HG03159 (cell line): ENCODE results near the gene PSMC3IP.
"Not testable (repeated sequence)": the region's sequence is repeated elsewhere in the genome, so short reads cannot be mapped to it uniquely, and the experiment has no call there.

ENCODE experiments used
- ATAC-seq: cut with Tn5 transposase; IDR thresholded peaks from one replicate; pipeline ENCODE4 v1.9.1; 2021; ENCODE audit warnings: mild to moderate bottlenecking, moderate library complexity; ENCODE audit not compliant: unreplicated experiment

Gene PSMC3IP

DNA sequence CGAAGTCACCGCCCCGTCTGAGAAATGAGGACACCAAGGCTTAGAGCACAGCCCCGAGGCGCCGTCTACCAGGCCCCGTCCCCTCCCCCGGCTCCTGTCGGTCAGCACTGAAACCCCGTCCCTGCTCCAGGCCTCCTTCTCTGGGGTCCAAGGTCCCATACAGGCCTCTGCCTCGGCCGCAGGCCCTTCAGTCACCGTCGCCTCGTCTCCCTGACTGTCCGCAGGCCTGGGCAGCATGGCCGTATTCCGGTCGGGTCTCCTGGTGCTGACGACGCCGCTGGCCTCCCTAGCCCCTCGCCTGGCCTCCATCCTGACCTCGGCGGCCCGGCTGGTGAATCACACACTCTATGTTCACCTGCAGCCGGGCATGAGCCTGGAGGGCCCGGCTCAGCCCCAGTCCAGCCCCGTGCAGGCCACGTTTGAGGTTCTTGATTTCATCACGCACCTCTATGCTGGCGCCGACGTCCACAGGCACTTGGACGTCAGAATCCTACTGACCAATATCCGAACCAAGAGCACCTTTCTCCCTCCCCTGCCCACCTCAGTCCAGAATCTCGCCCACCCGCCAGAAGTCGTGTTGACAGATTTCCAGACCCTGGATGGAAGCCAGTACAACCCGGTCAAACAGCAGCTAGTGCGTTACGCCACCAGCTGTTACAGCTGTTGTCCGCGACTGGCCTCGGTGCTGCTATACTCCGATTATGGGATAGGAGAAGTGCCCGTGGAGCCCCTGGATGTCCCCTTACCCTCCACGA is 15.0 kb downstream of the PSMC3IP start:
- ATAC-seq = no peak

DNA sequence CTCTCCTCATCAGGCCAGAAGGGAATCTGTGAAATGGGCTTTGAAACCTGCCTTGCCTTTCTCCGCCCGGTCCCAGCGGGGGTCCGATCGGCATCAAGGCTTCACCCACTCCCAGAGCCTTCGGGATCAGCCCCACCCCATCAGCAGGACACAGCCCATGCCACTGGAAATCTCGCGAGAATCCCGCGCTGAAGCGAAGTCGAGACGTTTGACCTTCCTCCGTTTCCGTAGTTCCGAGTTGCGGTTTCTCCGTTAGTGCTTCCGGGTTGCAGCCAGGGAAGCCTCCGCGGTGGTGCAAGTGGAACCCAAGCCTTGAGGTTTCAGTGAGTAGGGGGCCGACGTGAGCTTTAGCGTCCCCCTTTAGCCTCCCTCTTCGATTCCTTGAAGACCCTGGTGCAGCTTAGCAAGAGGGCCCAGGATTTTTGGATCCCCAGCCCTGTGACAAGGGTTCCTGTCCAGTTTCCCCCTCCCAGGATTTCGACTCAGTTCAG is 15.6 kb downstream of the PSMC3IP start, which contains the start of gene COASY:
TSS of gene COASY (plus strand) at position 252 of the 491 bp plus-strand sequence. CDS start 475 bp downstream, outside the sequence.
- ATAC-seq = no peak

DNA sequence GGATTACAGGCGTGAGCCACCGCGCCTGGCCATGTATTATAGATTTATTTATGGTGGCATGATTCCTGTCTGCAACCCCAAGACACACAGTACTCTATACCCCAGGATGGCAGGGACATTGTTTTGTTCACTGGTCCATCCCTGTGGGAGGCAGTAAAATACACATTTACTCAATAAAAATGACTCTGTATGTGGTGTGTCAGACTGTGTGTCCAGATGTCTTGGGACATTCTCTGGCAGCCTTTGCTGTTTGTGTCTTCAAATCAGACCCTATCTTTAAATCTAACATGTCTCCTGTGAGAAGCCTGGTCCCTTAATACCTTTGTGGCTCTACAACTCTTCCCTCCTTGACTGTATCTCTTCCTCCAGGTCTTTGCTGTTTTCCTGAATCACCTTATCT is 17.3 kb downstream of the PSMC3IP start:
- ATAC-seq = no peak

DNA sequence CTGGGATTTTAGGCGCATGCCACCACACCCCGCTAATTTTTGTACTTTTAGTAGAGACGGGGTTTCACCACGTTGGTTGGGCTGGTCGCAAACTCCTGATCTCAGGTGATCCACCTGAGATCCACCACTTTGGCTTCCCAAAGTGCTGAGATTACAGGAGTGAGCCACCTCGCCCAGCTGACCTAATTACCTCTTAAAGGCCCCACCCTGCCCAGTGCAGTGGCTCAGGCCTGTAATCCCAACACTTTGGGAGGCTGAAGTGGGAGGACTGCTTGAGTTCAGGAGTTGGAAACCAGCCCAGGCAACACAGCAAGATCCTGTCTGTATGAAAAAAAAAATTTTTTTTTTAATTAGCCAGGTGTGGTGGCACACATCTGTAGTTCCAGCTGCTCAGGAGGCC is 18.5 kb downstream of the PSMC3IP start:
- no peak for ATAC-seq

DNA sequence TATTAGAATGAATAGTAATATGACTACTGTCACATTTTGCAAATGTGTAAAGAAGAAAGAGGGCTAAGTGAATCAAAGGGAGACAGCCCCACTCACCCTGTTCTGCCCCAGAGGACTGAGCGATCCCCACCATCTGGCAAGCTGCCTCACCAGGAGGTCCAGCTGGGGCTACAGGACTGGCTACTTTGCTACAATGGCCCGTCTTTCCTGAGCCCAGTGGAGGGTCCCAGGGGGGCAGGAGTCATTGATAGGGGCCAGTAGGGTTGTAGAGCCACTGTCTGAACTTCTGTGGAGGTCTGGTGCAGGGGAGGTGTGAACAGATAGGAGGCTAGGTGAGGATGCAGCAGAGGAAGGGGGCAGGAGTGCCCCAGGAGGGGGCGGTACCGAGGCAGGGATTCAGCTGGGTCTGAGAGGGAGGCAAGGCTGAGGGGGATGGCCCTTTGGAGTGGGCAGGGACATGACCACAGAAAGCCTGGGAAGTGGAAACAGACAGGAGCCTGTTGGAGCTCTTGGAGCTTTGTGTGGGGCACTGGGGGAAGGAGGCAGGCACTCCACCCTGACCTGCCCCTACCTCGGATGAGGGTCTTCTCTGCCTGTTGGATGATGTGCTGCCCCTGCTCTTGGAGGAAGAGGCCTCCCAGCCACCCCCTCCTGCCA is 21.4 kb downstream of the PSMC3IP start:
- not testable (repeated sequence) for ATAC-seq

DNA sequence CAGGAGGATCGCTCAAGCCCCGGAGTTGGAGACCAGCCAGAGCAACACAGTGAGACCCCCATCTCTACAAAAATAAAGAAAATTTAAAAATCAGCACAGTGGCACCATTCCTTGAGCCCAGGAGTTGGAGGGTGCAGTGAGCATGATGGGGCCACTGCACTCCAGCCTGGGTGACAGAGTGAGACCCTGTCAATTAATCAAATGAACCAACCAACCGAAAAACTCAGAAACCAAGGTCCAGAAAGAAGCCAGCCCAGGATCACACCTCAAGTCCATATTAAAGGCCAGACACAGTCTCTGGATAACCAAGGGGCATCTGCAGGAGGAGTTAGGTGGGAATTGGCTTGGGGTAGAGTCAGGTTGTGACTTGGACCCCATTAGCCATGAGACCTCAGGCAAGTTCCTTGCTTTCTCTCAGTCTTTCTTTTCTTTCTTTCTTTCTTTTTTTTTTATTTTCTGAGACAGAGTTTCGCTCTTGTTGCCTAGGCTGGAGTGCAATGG is 22.4 kb downstream of the PSMC3IP start:
- no peak for ATAC-seq

DNA sequence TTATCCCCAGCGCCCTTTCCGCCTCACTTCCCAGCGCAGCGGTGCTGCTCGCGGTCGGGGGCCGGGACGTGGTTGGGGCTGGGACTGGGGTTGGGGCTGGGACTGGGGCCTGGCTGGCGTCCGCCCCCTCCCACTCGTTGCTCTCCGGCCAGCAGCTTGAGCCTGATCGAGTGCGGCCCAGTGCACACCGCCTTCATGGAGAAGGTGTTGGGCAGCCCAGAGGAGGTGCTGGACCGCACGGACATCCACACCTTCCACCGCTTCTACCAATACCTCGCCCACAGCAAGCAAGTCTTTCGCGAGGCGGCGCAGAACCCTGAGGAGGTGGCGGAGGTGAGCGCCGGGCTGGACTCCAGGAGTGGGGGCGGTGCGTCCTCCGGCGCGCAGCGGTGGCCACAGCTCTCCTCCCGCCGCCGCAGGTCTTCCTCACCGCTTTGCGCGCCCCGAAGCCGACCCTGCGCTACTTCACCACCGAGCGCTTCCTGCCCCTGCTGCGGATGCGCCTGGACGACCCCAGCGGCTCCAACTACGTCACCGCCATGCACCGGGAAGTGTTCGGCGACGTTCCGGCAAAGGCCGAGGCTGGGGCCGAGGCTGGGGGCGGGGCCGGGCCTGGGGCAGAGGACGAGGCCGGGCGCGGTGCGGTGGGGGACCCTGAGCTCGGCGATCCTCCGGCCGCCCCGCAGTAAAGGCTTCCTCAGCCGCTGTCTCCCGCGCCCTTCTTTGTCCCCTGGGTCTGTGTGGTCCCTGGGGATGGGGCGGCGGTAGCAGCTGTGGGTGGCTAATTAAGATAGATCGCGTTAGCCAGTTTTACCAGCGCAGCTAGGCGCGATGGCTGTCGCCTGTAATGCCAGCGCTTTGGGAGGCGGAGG is 23.0 kb downstream of the PSMC3IP start:
- peak; percentile 78 for ATAC-seq

DNA sequence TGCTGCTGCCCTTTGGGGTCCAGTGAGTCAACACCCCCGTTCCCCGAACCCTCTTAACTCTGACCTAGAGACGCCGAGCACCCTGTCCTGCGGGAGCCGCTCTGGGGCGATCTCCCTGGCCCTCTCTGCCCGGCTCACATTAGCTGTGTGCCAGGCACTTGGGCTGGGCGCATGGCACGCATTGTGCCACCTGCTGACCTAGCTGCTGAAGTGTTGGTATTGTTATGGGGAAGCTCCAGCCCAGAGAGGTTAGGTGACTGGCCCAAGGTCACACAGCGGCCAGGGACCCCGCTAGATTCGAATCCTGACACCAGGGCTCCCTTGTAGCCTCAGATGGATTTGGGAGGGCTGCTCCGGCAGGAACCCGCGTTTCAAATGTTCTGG is 23.7 kb downstream of the PSMC3IP start:
- ATAC-seq = no peak

DNA sequence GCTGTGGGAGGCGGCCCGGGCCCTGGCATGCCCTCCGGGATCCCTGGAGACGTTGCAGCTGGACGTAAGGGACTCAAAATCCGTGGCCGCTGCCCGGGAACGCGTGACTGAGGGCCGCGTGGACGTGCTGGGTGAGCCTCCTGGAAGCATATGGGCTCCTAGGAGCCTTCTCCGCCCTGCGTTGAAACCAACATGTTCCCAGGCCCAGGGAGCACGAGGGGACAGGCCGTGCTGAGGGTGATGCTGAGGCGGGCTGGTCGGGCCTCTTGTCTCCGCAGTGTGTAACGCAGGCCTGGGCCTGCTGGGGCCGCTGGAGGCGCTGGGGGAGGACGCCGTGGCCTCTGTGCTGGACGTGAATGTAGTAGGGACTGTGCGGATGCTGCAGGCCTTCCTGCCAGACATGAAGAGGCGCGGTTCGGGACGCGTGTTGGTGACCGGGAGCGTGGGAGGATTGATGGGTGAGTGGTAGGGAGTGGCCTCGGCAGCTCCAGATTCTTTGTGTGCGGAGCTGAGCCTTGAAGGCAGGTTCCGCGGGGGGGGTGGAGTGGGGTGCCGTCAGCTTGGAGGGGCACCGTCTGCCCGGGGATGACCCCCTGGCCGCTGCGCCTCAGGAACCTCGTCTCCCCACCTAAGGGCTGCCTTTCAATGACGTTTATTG is 24.2 kb downstream of the PSMC3IP start:
- no peak for ATAC-seq

DNA sequence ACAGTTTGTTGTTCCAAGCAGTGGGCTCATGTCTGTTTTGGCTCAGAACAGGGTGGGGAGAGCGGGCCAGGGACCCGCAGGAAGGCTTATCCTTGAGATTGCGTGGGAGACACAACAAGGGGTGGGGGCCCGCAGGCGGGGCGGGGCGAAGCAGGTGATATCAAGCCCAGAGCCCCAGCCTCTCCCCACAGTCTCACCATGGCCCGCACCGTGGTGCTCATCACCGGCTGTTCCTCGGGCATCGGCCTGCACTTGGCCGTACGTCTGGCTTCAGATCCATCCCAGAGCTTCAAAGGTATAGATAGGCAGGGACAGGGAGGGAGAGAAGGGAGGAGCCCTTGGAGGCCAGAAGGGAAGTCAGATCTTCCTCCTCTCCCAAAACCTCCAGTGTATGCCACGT is 24.8 kb downstream of the PSMC3IP start, which contains the start of gene HSD17B1:
TSS of gene HSD17B1 (plus strand) at position 188 of the 400 bp plus-strand sequence. CDS start at position 199, 11 bp downstream.
- ATAC-seq = not testable (repeated sequence)

DNA sequence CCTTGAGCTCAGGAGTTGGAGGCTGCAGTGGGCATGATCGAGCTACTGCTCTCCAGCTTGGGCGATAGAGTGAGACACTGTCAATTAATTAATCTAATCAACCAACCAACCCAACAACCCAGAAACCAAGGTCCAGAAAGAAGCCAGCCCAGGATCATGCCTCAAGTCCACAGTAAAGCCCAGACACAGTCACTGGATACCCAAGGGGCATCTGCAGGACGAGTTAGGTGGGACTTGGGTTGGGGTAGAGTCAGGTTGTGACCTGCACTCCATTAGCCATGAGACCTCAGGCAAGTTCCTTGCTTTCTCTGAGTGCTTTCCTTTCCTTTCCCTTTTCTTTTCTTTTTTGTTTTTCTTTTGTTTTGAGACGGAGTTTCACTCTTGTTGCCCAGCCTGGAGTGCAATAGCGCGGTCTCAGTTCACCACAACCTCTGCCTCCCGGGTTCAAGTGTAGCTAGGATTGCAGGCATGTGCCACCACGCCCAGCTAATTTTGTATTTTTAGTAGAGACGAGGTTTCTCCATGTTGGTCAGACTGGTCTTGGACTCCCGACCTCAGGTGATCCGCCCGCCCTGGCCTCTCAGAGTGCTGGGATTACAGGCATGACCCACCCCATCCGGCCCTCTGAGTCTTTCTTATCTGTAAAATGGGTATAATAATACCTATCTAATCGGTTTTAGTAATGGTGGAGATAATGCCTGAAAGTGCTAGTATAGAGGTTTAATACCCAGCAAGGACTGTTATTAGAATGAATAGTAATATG is 28.4 kb downstream of the PSMC3IP start:
- ATAC-seq = no peak

DNA sequence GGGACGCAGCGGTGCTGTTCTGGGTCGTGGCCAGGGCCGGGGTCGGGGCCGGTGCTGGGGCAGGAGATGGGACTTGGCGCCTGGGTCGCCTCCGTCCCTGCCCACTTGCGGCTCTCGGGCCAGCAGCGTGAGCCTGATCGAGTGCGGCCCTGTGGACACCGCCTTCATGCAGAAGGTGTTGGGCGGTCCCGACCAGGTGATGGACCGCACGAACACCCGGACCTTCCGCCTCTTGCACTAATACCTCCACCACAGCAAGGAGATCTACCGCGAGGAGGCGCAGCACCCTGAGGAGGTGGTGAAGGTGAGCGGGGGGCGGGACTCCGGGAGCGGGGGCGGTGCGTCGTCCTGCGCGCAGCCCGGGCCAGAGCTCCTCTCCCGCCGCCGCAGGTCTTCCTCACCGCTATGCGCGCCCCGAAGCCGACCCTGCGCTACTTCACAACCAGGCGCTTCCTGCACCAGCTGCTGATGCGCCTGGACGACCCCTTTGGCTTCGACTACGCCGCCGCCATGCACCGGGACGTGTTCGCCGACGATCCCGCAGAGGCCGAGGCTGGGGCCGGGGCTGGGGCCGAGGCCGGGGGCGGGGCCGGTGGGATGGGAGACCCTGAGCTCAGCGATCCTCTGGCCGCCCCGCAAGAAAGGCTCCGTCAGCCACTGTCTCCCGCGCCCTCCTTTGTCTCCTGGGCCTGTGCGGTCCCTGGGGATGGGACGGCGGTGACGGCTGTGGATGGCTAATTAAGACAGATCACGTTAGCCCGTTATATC is 29.3 kb downstream of the PSMC3IP start:
- peak; percentile 55 for ATAC-seq

DNA sequence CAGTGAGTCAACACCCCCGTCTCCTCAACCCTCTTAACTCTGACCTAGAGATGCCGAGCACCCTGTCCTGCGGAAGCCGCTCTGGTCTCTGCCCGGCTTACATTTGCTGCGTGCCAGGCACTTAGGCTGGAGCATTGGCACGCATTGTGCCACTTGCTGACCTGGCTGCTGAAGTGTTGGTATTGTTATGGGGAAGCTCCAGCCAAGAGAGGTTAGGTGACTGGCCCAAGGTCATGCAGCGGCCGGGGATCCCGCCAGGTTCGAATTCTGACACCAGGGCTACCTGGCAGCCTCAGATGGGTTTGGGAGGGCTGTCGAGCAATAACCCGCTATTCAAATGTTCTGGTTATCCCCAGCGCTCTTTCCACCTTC is 29.8 kb downstream of the PSMC3IP start:
- no peak for ATAC-seq

DNA sequence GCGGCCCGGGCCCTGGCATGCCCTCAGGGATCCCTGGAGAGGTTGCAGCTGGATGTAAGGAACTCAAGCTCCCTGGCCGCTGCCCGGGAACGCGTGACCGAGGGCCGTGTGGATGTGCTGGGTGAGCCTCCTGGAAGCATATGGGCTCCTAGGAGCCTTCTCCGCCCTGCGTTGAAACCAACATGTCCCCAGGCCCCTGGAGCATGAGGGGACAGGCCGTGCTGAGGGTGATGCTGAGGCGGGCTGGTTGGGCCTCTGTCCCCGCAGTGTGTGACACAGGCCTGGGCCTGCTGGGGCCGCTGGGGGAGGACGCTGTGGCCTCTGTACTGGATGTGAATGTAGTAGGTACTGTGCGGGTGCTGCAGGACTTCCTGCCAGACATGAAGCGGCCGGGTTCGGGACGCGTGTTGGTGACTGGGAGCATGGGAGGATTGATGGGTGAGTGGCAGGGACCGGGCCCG is 30.5 kb downstream of the PSMC3IP start:
- ATAC-seq = no peak

DNA sequence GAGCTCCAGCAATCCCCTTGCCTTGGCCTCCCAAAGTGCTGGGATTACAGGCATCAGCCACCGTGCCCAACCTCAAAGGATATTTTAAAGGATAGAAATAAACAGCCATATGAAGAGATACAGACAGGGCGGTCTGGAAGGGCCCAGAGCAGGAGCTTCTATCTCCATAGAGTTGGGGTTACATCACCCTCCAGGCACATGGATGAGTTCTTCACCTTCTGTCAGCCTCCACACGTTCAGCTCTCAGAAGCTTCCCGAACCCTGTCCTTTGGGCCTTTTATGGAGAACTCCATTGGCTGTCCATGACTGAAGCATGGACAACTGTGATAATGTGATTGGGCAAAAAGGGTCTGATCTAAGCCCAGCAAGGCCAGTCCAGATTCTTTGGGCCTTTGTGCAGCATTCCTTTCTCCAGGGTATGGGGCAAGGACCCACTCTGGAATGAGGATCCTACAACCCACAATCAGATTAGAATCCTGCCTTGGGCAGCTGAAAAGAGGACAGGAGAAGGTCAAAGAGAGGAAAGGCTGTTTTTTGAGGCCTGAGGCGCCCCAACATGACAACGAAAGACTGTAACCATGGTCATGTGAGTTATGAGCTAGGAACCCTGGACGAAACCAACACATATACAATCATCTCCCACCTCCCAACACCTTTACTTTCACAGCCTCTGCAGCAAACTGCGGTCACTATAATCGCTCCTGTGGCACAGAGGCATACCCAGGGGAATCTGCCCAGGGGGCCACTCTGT is 31.6 kb downstream of the PSMC3IP start:
- not testable (repeated sequence) for ATAC-seq

DNA sequence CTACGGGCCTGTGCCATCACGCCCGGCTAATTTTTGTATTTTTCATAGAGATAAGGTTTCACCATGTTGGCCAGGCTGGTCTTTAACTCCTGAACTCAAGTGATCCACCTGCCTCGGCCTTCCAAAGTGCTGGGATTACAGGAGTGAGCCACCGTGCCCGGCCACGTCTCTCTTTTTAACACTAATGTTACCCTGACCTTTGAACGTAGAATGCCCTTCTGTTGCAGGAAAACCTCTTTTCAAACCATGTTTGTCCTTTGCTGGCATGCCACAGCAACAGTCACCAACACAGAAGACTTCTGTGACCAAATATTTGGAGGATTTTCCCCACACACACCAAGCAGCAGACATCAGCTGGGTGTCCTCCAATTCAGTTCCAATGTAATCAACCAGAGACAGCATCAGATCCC is 32.6 kb downstream of the PSMC3IP start:
- no peak for ATAC-seq

DNA sequence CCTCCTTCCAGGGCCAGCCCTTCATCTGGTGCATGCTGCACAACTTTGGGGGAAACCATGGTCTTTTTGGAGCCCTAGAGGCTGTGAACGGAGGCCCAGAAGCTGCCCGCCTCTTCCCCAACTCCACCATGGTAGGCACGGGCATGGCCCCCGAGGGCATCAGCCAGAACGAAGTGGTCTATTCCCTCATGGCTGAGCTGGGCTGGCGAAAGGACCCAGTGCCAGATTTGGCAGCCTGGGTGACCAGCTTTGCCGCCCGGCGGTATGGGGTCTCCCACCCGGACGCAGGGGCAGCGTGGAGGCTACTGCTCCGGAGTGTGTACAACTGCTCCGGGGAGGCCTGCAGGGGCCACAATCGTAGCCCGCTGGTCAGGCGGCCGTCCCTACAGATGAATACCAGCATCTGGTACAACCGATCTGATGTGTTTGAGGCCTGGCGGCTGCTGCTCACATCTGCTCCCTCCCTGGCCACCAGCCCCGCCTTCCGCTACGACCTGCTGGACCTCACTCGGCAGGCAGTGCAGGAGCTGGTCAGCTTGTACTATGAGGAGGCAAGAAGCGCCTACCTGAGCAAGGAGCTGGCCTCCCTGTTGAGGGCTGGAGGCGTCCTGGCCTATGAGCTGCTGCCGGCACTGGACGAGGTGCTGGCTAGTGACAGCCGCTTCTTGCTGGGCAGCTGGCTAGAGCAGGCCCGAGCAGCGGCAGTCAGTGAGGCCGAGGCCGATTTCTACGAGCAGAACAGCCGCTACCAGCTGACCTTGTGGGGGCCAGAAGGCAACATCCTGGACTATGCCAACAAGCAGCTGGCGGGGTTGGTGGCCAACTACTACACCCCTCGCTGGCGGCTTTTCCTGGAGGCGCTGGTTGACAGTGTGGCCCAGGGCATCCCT is 34.1 kb downstream of the PSMC3IP start:
- no peak for ATAC-seq
